K562 treated with DMSO at 1 percent for 12 hours (cell line): ENCODE measurements around the gene SEH1L. TPM values are rescaled to one million over a fixed set of nuclear protein-coding genes. Genes with fewer than 3 reads are reported as not detected.

Source experiments
- total RNA-seq: library from RNA; unstranded; fragments of 300-600 nt; gene quantifications from 2 replicates; pipeline ENCODE4 v1.2.3, GENCODE V29; 2022; ENCODE audit not compliant: insufficient read depth

Gene SEH1L, protein sequence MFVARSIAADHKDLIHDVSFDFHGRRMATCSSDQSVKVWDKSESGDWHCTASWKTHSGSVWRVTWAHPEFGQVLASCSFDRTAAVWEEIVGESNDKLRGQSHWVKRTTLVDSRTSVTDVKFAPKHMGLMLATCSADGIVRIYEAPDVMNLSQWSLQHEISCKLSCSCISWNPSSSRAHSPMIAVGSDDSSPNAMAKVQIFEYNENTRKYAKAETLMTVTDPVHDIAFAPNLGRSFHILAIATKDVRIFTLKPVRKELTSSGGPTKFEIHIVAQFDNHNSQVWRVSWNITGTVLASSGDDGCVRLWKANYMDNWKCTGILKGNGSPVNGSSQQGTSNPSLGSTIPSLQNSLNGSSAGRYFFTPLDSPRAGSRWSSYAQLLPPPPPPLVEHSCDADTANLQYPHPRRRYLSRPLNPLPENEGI
- total RNA-seq, result 12.8 and 24.6 TPM in 2 replicates

DNA sequence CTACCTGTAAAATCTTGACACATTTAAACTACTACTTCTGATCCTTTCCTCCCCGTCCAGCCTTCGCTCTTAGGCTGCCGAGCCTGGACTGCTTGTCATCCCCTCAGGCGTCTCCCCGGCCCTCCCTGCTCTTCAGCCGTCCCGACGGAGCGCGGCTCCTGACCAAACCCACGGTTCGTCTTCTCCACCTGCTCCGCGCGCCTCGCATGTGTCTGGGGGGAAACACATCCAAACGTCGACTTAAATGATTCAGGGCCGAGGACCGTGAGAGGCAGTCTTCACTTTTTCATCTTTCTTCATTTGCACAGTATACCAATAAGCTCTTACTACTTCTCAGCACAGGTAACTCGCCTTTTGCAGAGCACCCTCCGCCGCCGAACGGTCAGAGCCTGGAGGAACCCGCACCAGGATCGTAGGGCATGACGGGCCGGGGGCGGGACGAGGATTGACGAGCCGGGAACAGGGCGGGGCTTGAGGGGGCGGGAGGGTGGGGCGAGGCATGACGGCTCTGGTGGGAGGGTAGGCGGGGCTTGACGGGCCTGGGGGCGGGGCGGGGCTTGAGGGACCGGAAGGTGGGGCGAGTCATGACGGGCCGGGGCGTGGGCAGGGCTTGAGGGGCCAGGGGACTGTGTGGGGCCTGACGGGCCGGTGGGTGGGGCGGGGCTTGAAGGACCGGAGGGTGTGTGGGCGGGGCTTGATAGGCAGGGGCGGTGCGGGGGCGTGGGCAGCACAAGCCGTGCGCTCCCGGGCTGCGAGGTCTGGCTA, at the start of gene SEH1L:
SEH1L (plus strand) TSS at position 727 of the 765 bp plus-strand sequence. CDS start 111 bp downstream, outside the sequence.

DNA sequence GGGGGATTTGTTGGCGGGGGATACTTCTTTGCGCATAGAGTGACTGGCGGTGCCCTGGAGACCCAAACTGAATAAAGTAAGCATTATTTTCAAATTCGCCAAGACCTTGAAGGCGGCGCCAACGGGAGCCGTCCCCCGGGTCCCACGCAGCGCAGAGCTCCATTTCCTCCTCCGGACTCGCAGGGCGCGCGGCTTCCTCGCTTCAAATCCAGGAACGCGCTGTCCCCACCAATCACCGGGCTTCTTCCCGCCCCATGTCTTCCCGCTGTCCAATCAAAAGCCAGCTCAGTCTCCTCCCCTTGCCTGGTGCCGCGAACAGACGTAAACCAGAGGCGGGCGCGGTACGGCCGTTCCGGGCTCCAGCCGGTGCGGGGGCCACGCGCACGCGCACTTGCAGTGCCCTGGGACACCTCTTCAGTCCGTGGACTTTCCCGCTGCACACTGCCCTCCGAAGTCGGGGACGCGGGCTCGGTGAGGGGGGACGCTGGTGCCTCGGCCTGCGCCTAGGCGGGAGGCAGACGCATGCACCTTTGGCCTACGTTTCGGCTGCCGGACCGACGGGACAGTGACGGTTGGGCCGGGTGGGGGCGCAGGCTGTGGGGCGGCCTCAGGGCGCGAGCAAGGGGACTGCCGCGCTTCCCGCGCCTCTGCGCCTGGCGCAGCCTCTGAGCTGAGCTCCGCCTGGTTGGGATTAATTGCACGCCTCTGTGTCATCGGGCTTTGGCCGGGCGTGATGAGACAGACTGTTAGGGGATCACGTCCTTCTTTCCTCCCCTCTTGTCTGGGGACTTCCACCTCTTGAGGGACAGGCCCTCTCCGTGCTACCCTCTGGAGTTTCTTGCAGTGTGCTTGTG, 43.4 kb downstream of the SEH1L start, which contains the start of gene CEP192:
CEP192 (plus strand) TSS at position 396 of the 854 bp plus-strand sequence. CDS start 8,063 bp downstream, outside the sequence.

Other genes starting within 250 kb of the SEH1L start
- 8.5 and 15.3 TPM in 2 replicates for gene CEP76, start 245.3 kb upstream of the SEH1L start, total RNA-seq
- 56.5 and 73.9 TPM in 2 replicates for gene PSMG2, start 245.0 kb upstream of the SEH1L start, total RNA-seq
- 19.6 and 29.9 TPM in 2 replicates for gene PTPN2, start 63.8 kb upstream of the SEH1L start, total RNA-seq
- gene CEP192, start 43.4 kb downstream of the SEH1L start, total RNA-seq, result 8.1 and 29.7 TPM in 2 replicates